Measurements from ENCODE around the gene LIN9.

DNA sequence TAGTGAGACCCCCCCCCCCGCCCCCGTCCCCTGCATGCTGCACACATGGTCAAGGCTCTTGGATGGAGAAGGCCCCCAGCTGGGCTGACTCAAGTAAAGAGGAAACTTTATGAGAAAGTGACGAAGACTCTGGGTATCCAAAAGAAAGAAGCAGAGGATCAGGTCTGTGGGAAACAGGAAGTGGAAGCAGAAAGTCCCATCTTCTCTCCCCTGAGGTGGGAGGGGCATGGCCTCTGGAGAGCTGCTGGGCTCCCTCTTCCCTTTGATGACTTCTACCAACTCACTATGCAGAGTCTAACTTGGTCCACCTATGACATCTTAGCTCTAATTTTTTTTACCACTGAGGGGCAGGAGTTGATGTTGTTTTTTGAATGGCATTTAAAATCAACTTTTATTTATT lies 42.7 kb upstream of the LIN9 start:
- TF ChIP-seq, protein P1, sequence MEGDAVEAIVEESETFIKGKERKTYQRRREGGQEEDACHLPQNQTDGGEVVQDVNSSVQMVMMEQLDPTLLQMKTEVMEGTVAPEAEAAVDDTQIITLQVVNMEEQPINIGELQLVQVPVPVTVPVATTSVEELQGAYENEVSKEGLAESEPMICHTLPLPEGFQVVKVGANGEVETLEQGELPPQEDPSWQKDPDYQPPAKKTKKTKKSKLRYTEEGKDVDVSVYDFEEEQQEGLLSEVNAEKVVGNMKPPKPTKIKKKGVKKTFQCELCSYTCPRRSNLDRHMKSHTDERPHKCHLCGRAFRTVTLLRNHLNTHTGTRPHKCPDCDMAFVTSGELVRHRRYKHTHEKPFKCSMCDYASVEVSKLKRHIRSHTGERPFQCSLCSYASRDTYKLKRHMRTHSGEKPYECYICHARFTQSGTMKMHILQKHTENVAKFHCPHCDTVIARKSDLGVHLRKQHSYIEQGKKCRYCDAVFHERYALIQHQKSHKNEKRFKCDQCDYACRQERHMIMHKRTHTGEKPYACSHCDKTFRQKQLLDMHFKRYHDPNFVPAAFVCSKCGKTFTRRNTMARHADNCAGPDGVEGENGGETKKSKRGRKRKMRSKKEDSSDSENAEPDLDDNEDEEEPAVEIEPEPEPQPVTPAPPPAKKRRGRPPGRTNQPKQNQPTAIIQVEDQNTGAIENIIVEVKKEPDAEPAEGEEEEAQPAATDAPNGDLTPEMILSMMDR (IDR thresholded peaks at IDR 0.05), result no peak
- TF ChIP-seq POLR2A (IDR thresholded peaks at IDR 0.05), result no peak
